Mesodermal cell (in vitro differentiated cells): ENCODE measurements around the gene DRD3.

Experiments
- H3K27ac ChIP-seq: 2 replicates; pipeline ENCODE4 v1.7.0; 2013; ENCODE audit warnings: mild to moderate bottlenecking, low read depth, low read length, moderate library complexity; ENCODE audit not compliant: severe bottlenecking
- H3K36me3 ChIP-seq: 2 replicates; pipeline ENCODE4 v1.7.1; 2013; ENCODE audit warnings: mild to moderate bottlenecking, low read length, moderate library complexity; ENCODE audit not compliant: control insufficient read depth, insufficient read depth
- H3K4me1 ChIP-seq: one replicate; pipeline ENCODE4 v1.7.1; 2013; ENCODE audit warnings: mild to moderate bottlenecking, low read length; ENCODE audit not compliant: insufficient read depth, control insufficient read depth, poor library complexity, severe bottlenecking
- H3K4me3 ChIP-seq: 2 replicates; pipeline ENCODE4 v1.7.0; 2013; ENCODE audit warnings: low read length, control low read depth, mild to moderate bottlenecking; ENCODE audit not compliant: insufficient read depth, poor library complexity, severe bottlenecking; ENCODE audit errors: extremely low read depth
- H3K9me3 ChIP-seq: 2 replicates; pipeline ENCODE4 v1.7.1; 2013; ENCODE audit warnings: mild to moderate bottlenecking, low read length, moderate library complexity; ENCODE audit not compliant: control insufficient read depth
- WGBS, 2 experiments: methylation state at CpG; one replicate each; pipeline ENCODE4 v1.1.5; 2013; ENCODE audit warnings: missing lambda C conversion rate in 2 of 2; ENCODE audit not compliant: insufficient coverage in 2 of 2; 5-methylcytosine and 5-hydroxymethylcytosine counted together

The DRD3 gene

GRCh38 chr3:114122027-114122709, 56.7 kb downstream of the DRD3 start:
- Histone ChIP-seq H3K36me3 (no peaks in the 10 kb centered on the region), H3K4me3 (no peak overlapping the region), H3K4me1 (peaks cover 7% of the 10 kb centered on the region), H3K27ac (peak overlapping the region; percentile 80), H3K9me3 (no peaks in the 10 kb centered on the region)
- 75 to 82% methylated on average over 2 to 3 of the region's 4 CpGs for WGBS, 2 experiments

GRCh38 chr3:114120211-114120610, 58.6 kb downstream of the DRD3 start:
- WGBS, 2 experiments, result 90% methylated on average over 2 of the region's 3 CpGs; no CpG with 5 or more reads in 1 of the 2 experiments
- H3K4me1 ChIP-seq, result peaks cover 7% of the 10 kb centered on the region

GRCh38 chr3:114119776-114120175, 59.1 kb downstream of the DRD3 start:
- Histone ChIP-seq H3K9me3 (no peaks in the 10 kb centered on the region), H3K27ac (no peak overlapping the region), H3K4me3 (no peak overlapping the region), H3K4me1 (peaks cover 7% of the 10 kb centered on the region), H3K36me3 (no peaks in the 10 kb centered on the region)
- WGBS, 2 experiments, result no CpG with 5 or more reads among the region's 1 CpG

More at GRCh38 chr3:114120211-114120610, 58.6 kb downstream of the DRD3 start:
- no peaks in the 10 kb centered on the region for H3K36me3 ChIP-seq
- H3K4me3 ChIP-seq, result no peak overlapping the region
- no peaks in the 10 kb centered on the region for H3K9me3 ChIP-seq
- H3K27ac ChIP-seq, result no peak overlapping the region

- H3K4me1 ChIP-seq, result no peaks in the 10 kb centered on the region
- no peaks in the 10 kb centered on the region for H3K9me3 ChIP-seq
- no peak overlapping the region for H3K4me3 ChIP-seq
- WGBS, 2 experiments, result 71 to 87% methylated on average over 3 of the region's 7 CpGs
- H3K36me3 ChIP-seq, result no peaks in the 10 kb centered on the region
- no peak overlapping the region for H3K27ac ChIP-seq
These were observed 63.7 kb downstream of the DRD3 start for GRCh38 chr3:114115143-114115542.

- WGBS, 2 experiments, result 90 to 100% methylated on average over 1 to 3 of the region's 3 CpGs
- no peak overlapping the region for H3K4me3 ChIP-seq
These were observed 64.1 kb downstream of the DRD3 start for GRCh38 chr3:114114719-114115118.

GRCh38 chr3:114112696-114113095, 66.2 kb downstream of the DRD3 start:
- Histone ChIP-seq H3K27ac (no peak overlapping the region), H3K36me3 (no peaks in the 10 kb centered on the region), H3K4me3 (no peak overlapping the region), H3K4me1 (no peaks in the 10 kb centered on the region), H3K9me3 (no peaks in the 10 kb centered on the region)
- 81 to 91% methylated on average over 4 to 5 of the region's 6 CpGs for WGBS, 2 experiments

More at GRCh38 chr3:114114719-114115118, 64.1 kb downstream of the DRD3 start:
- Histone ChIP-seq H3K9me3 (no peaks in the 10 kb centered on the region), H3K27ac (no peak overlapping the region), H3K36me3 (no peaks in the 10 kb centered on the region), H3K4me1 (no peaks in the 10 kb centered on the region)

GRCh38 chr3:114111060-114111770, 67.6 kb downstream of the DRD3 start:
- Histone ChIP-seq H3K36me3 (no peaks in the 10 kb centered on the region), H3K4me1 (no peaks in the 10 kb centered on the region), H3K4me3 (no peak overlapping the region), H3K9me3 (no peaks in the 10 kb centered on the region), H3K27ac (no peak overlapping the region)
- 80 to 92% methylated on average over 1 to 2 of the region's 3 CpGs for WGBS, 2 experiments

GRCh38 chr3:114110439-114110838, 68.4 kb downstream of the DRD3 start:
- Histone ChIP-seq H3K4me1 (no peaks in the 10 kb centered on the region), H3K36me3 (no peaks in the 10 kb centered on the region), H3K9me3 (no peaks in the 10 kb centered on the region), H3K4me3 (no peak overlapping the region), H3K27ac (no peak overlapping the region)
- 38 to 72% methylated on average over 2 of the region's 5 CpGs for WGBS, 2 experiments

GRCh38 chr3:114108137-114108536, 70.7 kb downstream of the DRD3 start:
- WGBS, 2 experiments, result 93 to 100% methylated on average over 1 to 2 of the region's 8 CpGs
- Histone ChIP-seq H3K36me3 (no peaks in the 10 kb centered on the region), H3K27ac (no peak overlapping the region), H3K9me3 (no peaks in the 10 kb centered on the region), H3K4me1 (no peaks in the 10 kb centered on the region), H3K4me3 (no peak overlapping the region)

GRCh38 chr3:114104414-114104813, 74.4 kb downstream of the DRD3 start:
- H3K4me1 ChIP-seq, result no peaks in the 10 kb centered on the region
- no peak overlapping the region for H3K4me3 ChIP-seq
- no peak overlapping the region for H3K27ac ChIP-seq
- no peaks in the 10 kb centered on the region for H3K9me3 ChIP-seq
- H3K36me3 ChIP-seq, result no peaks in the 10 kb centered on the region
- no CpG with 5 or more reads among the region's 3 CpGs for WGBS, 2 experiments

- Histone ChIP-seq H3K9me3 (no peaks in the 10 kb centered on the region), H3K4me3 (no peak overlapping the region), H3K4me1 (no peaks in the 10 kb centered on the region), H3K27ac (no peak overlapping the region), H3K36me3 (no peaks in the 10 kb centered on the region)
- WGBS, 2 experiments, result 79 to 84% methylated on average over 3 to 4 of the region's 4 CpGs
These were observed 75.0 kb downstream of the DRD3 start for GRCh38 chr3:114103858-114104257.
